Astrocyte of the spinal cord (primary cell): Measurements from ENCODE around the gene CDK5RAP2.

Experiments
- DNase-seq: peaks from one replicate; pipeline ENCODE4 v3.0.0; 2011; ENCODE audit warnings: low read depth, low spot score
- H3K4me3 ChIP-seq: 2 replicates; pipeline ENCODE4 v1.5.1; 2011; ENCODE audit warnings: low read depth, mild to moderate bottlenecking, low read length, moderate library complexity
- CTCF ChIP-seq: IDR thresholded peaks from 2 replicates; pipeline ENCODE4 v1.5.1; 2012; ENCODE audit warnings: low read depth, mild to moderate bottlenecking, low read length, inconsistent platforms
- in situ Hi-C: cut with HindIII; loops from 2 replicates; pipeline ENCODE4 v1.10.0; 2017; ENCODE audit warnings: low sequenced_read_pairs

CDK5RAP2 gene

DNA sequence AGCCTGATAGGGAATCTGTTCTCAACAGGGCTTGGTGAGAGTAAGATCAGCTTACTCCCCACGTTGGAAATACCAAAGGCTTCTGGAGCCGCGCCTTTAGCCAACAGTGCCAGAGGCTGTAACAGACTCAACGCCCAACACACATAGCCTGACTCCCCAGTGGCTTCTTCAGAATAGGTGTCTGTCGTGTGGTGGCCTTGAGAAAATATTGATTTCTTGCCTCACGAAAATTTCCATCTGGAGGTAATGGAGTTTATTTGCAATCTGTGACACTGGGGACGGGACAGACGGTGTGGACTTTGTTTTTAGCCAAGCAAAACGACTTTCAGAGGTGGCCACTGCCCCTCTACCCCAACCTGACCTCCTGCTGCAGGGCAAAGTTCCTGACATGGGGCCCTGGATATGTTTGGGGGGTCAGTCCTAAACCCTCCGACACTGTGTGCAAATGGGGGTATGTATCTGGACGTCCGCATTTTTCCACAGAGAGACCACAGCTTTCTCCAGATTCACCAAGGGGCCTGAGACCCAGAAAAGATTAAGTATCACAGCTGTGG lies 189.3 kb downstream of the CDK5RAP2 start:
- DNase-seq, result no peak
- no peak for TF ChIP-seq CTCF
- H3K4me3 ChIP-seq, result no peak overlapping the region
- in situ Hi-C loops, result no loop called here

- DNase-seq, result no peak
- TF ChIP-seq CTCF, result no peak
- in situ Hi-C loops, result no loop called here
- no peak overlapping the region for H3K4me3 ChIP-seq
Measured at GRCh38 chr9:120389867-120390266, 190.1 kb downstream of the CDK5RAP2 start.

DNA sequence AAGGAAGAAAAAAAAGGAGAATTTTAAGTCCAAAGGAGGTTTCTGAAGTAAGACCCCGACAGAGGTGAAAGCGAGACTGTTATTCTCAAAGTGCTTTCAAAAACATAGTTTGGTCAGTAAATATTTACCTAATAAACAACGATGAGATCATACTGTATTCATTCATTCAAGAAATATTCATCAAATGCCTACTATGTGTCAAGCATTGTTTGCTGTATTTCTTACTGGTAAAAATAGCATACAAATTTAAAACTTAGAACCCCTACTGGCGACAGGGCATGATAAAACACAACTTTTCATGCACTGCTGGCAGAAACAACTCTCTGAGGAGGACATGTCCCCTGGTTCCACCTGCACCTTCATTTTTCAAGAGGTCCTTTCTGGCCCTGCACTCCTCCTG lies 190.7 kb downstream of the CDK5RAP2 start:
- no peak for DNase-seq
- no peak for TF ChIP-seq CTCF
- in situ Hi-C loops, result no loop called here
- no peak overlapping the region for H3K4me3 ChIP-seq

DNA sequence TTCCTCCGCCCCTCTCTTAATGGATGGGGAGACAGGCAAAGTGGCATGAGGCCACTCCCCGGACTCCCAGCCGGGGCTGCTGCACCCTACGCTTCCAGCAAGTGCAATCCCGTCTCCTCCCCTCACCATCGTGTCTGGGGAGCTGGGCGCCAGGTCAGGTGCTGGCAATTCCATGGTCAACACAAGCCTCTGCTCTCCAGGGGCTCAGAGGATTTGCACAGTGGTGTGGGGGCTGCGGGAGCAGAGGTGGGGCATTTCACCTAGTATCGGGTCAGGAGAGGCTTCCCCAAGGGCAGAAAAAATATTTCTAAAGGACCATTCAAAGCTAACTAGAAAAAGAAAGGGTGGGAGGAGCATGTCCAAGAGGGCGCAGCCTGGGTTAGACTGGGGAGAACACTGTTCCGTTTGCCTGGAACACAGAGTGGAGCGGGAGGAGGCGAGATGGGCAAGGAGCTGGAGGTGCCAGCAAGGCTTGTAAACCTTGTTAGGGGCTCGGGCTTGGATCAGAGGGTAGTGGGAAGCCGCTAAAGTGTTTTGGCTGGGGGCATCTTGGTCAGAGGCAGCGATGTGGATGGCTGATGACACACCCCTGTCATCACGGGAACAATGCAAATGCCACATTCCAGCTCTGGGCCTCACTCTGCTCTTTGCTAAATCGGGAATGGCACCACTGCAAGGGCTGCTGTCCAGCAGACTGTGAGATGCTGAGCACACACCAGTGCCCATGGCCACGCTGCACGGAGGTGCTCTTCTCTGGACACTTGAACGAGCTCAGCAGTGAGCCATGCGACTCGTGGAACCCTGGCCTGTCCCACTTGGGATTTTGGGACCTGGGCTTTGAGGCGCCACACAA lies 191.7 kb downstream of the CDK5RAP2 start:
- no peak for TF ChIP-seq CTCF
- H3K4me3 ChIP-seq, result no peak overlapping the region
- in situ Hi-C loops, result no loop called here
- DNase-seq, result no peak

GRCh38 chr9:120387257-120388002 lies 192.5 kb downstream of the CDK5RAP2 start:
- no peak overlapping the region for H3K4me3 ChIP-seq
- no peak for DNase-seq
- no peak for TF ChIP-seq CTCF
- in situ Hi-C loops, result no loop called here

DNA sequence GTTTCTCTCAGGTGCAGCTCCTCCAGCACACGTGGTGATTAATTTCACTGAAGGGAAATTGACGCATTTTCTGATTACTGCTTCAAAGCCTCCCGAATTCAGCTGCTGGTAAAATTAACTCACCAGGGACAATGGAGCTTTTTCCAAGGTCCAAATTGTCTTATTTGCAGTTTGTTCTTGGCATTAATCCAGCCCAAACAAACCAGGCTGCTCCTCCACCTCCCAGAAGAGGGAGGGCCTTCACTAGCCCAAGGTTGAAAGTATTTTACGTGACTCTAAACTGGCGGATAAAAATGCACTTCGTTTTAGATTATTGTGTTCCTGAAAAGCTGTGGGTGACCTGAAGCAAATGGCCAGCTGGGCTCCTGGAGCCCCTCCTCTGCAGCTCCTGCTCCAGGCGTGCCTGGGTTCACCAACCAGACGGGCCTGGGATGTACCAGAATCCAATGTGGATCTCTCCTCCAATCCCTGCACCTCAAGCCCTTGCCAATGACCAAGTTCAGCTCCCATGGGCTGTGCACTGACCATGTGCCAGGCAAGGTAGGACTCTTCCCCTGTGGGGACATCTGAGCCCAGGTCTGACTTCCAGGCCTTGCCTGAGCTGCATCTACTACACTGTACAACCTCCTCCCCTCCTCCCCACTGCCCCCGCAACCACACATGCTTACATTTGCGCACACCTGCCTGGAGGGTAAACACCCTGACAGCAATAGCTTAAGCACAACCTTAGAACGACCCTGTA lies 193.4 kb downstream of the CDK5RAP2 start:
- in situ Hi-C loops, result no loop called here
- no peak for TF ChIP-seq CTCF
- no peak overlapping the region for H3K4me3 ChIP-seq
- peak; percentile 65 for DNase-seq
